Cardiac muscle cell (in vitro differentiated cells and primary cell): ENCODE data around the gene ATP5F1B. TPM values are rescaled to one million over a fixed set of nuclear protein-coding genes. Genes with fewer than 3 reads are reported as not detected.
A peak's percentile ranks its signal among the peaks of the same experiment; 100 is the strongest.

ENCODE experiments used
- DNase-seq, 2 donors: peaks; one replicate each; pipeline versions ENCODE4 v3.0.0 to v3.0.0-alpha.2; 2010 to 2017; ENCODE audit warnings: low read depth in 1 of 2, low spot score in 1 of 2
- H3K27ac ChIP-seq: fragments of 200-600 bp; sonication (generic); 2 replicates; pipeline ENCODE4 v1.5.1; 2016
- H3K27me3 ChIP-seq: fragments of 200-600 bp; sonication (generic); 2 replicates; pipeline ENCODE4 v1.6.0; 2016; ENCODE audit warnings: control low read depth
- H3K36me3 ChIP-seq: fragments of 200-600 bp; sonication (generic); 2 replicates; pipeline ENCODE4 v1.5.1; 2016; ENCODE audit warnings: control low read depth
- H3K4me1 ChIP-seq: fragments of 200-600 bp; sonication (generic); 2 replicates; pipeline ENCODE4 v1.8.1; 2017; ENCODE audit warnings: low read depth, mild to moderate bottlenecking, mixed run types
- H3K4me3 ChIP-seq: fragments of 200-600 bp; sonication (generic); 2 replicates; pipeline ENCODE4 v1.5.1; 2016; ENCODE audit warnings: mild to moderate bottlenecking
- H3K9me3 ChIP-seq: fragments of 200-600 bp; sonication (generic); 2 replicates; pipeline ENCODE4 v1.5.1; 2017; ENCODE audit warnings: low read depth, mild to moderate bottlenecking, control low read depth
- polyA plus RNA-seq: library from polyadenylated mRNA; unstranded; fragments of >200 nt; fragmentation: Nextera tagmentation; extraction: Ambion mirVana; gene quantifications from 2 replicates; pipeline ENCODE4 v1.2.1, GENCODE V29; 2016
- total RNA-seq: library from RNA; depleted of rRNA; stranded (reverse); fragments of >200 nt; gene quantifications from 2 replicates; pipeline ENCODE4 v1.2.3, GENCODE V29; 2016
- TF ChIP-seq, protein P1 (sequence below): IDR thresholded peaks from 2 replicates; pipeline ENCODE4 v1.5.1; 2012; ENCODE audit warnings: low read depth, mild to moderate bottlenecking, low read length

The ATP5F1B gene
- total and polyA plus RNA-seq, 2 experiments from 2014 or later, result 1,322 to 3,964 TPM

- Histone ChIP-seq H3K4me3 (peak overlapping the region; percentile 90), H3K4me1 (peaks cover 17% of the 10 kb centered on the region), H3K9me3 (no peaks in the 10 kb centered on the region), H3K36me3 (peaks cover 48% of the 10 kb centered on the region), H3K27me3 (no peaks in the 10 kb centered on the region), H3K27ac (no peak overlapping the region)
- TF ChIP-seq, protein P1, sequence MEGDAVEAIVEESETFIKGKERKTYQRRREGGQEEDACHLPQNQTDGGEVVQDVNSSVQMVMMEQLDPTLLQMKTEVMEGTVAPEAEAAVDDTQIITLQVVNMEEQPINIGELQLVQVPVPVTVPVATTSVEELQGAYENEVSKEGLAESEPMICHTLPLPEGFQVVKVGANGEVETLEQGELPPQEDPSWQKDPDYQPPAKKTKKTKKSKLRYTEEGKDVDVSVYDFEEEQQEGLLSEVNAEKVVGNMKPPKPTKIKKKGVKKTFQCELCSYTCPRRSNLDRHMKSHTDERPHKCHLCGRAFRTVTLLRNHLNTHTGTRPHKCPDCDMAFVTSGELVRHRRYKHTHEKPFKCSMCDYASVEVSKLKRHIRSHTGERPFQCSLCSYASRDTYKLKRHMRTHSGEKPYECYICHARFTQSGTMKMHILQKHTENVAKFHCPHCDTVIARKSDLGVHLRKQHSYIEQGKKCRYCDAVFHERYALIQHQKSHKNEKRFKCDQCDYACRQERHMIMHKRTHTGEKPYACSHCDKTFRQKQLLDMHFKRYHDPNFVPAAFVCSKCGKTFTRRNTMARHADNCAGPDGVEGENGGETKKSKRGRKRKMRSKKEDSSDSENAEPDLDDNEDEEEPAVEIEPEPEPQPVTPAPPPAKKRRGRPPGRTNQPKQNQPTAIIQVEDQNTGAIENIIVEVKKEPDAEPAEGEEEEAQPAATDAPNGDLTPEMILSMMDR, result no peak
- DNase-seq, result peak in 1 of 2 donors; percentile 11
Observed at GRCh38 chr12:56644654-56645053, 1.1 kb downstream of the ATP5F1B start.

- no peaks in the 10 kb centered on the region for H3K27me3 ChIP-seq
- no peaks in the 10 kb centered on the region for H3K9me3 ChIP-seq
- peaks cover 20% of the 10 kb centered on the region for H3K4me1 ChIP-seq
- DNase-seq, result no peak
- H3K4me3 ChIP-seq, result no peak overlapping the region
- TF ChIP-seq, protein P1, result no peak
- peaks cover 65% of the 10 kb centered on the region for H3K36me3 ChIP-seq
- H3K27ac ChIP-seq, result peak overlapping the region; percentile 51
Observed at GRCh38 chr12:56641219-56641618, 4.6 kb downstream of the ATP5F1B start.

GRCh38 chr12:56637621-56638020 is 8.2 kb downstream of the ATP5F1B start:
- no peaks in the 10 kb centered on the region for H3K27me3 ChIP-seq
- H3K4me3 ChIP-seq, result no peak overlapping the region
- no peaks in the 10 kb centered on the region for H3K9me3 ChIP-seq
- H3K36me3 ChIP-seq, result peaks cover 43% of the 10 kb centered on the region
- peak overlapping the region; percentile 88 for H3K27ac ChIP-seq
- DNase-seq, result no peak
- peaks cover 13% of the 10 kb centered on the region for H3K4me1 ChIP-seq
- TF ChIP-seq, protein P1, result no peak

DNA sequence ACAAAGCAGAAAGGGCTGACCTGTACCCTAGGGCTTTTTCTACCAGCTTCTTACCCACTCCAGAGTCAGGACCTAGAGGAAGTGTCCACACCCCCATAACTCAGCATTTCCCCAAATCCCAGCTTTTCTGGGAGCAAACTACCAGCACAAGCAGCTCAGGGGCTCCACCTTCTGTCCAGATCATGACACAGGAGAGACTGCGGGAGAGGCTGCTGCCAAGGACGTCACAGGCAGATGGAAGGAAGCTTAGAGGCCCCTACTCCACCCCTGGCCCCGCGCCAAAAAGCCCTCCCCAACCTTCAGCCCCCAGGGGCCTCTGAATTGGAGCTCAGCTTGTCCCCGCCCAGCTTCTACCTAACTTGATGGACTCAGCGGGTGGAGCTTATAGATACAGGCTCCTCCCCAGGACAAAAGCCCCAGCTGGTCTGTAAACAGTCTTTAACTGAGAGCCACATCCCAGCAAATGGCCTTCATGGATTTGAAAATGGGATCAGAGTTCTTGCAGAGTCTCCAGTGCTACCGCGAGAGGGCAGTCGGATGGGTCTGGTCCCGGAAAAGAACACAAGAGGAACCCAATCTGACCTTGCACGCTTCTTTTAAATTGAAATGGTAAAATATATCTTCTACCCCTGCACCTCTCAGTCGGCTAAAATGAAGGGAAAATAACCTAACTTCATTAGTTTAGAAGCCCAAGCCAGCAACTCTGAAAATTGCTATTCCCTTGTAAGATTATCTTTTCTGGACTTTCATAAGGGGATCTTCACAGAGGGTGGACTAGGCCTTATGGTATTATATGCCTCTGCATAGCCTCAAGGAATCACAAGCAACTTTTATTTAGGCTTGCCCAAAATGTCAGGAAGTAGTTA is 8.9 kb downstream of the ATP5F1B start:
- H3K36me3 ChIP-seq, result peaks cover 36% of the 10 kb centered on the region

DNA sequence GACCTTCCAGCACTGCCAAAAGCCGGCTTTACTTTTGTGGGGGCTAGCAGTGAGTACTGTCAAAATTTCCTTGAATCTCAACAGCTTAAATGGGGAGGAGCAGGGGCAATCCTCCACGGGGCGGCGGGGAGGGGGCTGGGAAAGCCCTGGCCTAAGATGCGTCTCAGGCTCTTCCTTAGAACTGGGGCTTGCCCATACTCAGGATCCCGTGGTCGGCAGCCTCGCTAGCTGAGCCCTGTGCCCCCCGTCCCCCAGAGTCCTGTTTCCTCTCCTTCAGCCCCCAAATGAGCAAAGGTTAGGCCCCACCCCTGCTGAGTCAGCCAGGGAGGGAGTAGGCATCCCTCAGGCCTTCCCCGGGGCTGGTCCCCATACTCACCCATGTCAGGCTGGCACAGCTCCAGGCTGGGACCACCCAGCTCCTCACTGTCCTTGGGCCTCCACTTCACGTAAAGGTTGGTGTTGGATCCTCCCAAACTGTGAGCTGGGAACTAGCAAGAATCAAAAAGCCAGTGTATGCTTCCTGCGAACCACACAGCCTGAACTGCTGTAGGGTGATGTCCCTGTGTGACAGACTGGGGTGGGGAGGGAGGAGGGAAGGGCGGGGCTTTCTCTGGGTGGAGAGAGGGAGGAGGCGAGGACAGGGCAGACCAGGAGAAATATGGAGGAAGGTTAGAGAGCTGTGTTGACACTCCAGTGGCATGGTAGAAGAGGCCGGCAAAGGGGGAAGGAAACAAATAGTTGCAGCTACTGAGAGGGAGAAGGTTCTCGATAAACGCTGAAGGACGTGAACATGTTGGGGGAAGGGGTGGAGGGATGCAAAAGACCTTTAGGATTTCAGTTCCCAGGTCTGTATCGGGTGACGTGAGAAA is 9.7 kb downstream of the ATP5F1B start:
- DNase-seq, result peak; percentile 85 to 91
- TF ChIP-seq, protein P1, result no peak
- Histone ChIP-seq H3K4me1 (peaks cover 23% of the 10 kb centered on the region), H3K4me3 (peak overlapping the region; percentile 86), H3K27ac (peak overlapping the region; percentile 88), H3K36me3 (peaks cover 28% of the 10 kb centered on the region), H3K9me3 (no peaks in the 10 kb centered on the region), H3K27me3 (no peaks in the 10 kb centered on the region)

More for the DNA sequence above, 8.9 kb downstream of the ATP5F1B start:
- no peaks in the 10 kb centered on the region for H3K27me3 ChIP-seq
- DNase-seq, result peak; percentile 99 to 100
- H3K27ac ChIP-seq, result peak overlapping the region; percentile 88
- H3K9me3 ChIP-seq, result no peaks in the 10 kb centered on the region
- peaks cover 18% of the 10 kb centered on the region for H3K4me1 ChIP-seq
- H3K4me3 ChIP-seq, result peak overlapping the region; percentile 86
- TF ChIP-seq, protein P1, result peak; percentile 71
